Neural progenitor cell (in vitro differentiated cells): ENCODE measurements around the gene FAM118A.

Source experiments
- EZH2 ChIP-seq: fragments of 200-600 bp; sonication (generic); IDR thresholded peaks from 2 replicates; pipeline ENCODE4 v1.6.1; 2017; ENCODE audit warnings: antibody characterized with exemption, mild to moderate bottlenecking, moderate library complexity
- EZH2phosphoT487 ChIP-seq: fragments of 200-600 bp; sonication (generic); IDR thresholded peaks from 2 replicates; pipeline ENCODE4 v1.6.1; 2017; ENCODE audit warnings: antibody characterized with exemption
- TF ChIP-seq, protein P1 (sequence below): fragments of 200-600 bp; sonication (generic); IDR thresholded peaks from 2 replicates; pipeline ENCODE4 v1.5.1; 2017; ENCODE audit warnings: antibody characterized with exemption, mild to moderate bottlenecking

GRCh38 chr22:45281010-45281409 lies 28.7 kb upstream of the FAM118A start:
- TF ChIP-seq EZH2 (no peak), EZH2phosphoT487 (no peak)
- TF ChIP-seq, protein P1, sequence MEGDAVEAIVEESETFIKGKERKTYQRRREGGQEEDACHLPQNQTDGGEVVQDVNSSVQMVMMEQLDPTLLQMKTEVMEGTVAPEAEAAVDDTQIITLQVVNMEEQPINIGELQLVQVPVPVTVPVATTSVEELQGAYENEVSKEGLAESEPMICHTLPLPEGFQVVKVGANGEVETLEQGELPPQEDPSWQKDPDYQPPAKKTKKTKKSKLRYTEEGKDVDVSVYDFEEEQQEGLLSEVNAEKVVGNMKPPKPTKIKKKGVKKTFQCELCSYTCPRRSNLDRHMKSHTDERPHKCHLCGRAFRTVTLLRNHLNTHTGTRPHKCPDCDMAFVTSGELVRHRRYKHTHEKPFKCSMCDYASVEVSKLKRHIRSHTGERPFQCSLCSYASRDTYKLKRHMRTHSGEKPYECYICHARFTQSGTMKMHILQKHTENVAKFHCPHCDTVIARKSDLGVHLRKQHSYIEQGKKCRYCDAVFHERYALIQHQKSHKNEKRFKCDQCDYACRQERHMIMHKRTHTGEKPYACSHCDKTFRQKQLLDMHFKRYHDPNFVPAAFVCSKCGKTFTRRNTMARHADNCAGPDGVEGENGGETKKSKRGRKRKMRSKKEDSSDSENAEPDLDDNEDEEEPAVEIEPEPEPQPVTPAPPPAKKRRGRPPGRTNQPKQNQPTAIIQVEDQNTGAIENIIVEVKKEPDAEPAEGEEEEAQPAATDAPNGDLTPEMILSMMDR: no peak
